ENCODE data around the gene ZNF576.
A peak's percentile ranks its signal among the peaks of the same experiment; 100 is the strongest.
"Not testable (repeated sequence)": the region's sequence is repeated elsewhere in the genome, so short reads cannot be mapped to it uniquely, and the experiment has no call there.

ZNF576 gene

DNA sequence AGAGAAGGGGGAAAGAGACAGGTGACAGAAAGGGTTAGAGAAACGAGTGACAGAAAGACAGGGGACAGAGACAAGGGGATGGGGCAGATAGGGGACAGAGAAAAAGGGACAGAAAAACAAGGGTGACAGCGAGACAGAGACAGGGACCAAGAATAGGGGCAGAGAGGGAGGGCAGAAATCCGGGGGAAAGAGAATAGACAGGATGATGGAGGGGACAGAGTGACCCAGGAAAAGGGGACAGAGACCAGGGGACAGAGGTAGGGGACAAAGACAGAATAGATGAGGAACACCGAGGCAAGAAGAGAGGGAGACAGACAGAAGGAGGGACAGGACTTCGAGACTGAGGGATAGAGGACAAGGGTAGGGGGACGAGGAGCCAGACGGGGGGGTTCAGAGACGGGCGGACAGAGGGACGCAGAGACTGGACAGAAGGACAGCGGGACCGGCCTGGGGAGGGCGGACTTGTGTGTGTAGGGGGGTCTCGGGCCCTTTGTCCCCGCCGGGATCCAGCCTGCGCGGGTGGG is 42.7 kb downstream of the ZNF576 start:
- Mint-ChIP-seq H3K36me3 (ENCODE audit: low read depth) (no peaks in the 10 kb centered on the region), H3K27ac (no peak overlapping the region), H3K27me3 (peaks cover 46% of the 10 kb centered on the region), H3K9me3 (no peaks in the 10 kb centered on the region), H3K4me1 (peaks cover 12% of the 10 kb centered on the region), H3K4me3 (peak overlapping the region; percentile 65)
- ATAC-seq = no peak
- DNase-seq = no peak

DNA sequence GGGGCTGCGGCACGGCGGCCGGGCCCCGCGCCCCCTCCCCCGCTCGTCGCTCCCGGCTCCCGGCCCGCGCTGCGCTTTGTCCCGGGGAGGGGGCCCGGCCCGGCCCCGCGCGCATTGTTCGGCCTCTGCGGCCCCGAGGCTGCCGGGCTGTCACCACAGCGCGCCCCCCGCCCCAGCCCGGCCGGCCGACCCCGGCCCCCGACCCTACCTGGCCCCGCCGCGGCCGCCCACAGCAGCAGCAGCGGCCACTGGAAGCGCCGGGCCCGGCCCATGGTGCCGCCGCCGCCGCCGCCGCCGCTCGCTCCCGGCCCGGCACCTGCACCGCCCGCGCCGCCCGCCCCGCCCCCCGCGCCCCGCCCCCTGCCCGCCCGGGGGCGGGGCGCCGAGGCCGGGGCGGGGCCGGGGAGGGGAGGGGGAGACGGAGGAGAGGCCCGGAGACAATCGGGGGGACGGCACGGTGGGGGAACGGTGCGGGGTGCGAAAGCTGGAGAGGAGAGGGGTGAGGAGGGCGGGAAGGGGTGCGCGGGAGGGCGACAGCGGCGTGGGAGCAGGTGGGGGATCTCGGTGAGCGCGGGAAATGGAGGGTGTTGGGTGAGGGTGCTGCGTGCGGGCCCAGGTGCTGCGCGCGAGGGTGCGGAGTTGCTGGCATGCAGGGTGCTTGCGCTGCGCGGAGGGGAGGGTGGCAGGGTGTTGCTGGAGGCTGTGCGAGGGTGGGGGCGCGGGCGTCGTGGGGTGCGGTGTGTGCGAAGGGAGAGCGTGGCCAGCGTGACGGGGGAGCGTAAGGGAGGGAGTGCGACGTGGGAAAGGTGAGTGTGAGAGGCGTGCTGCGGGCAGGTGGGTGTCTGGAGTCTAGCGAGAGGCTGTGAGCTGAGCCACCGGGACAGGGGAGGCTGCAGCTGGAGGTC is 43.4 kb downstream of the ZNF576 start, which contains the start of gene CADM4:
TSS of gene CADM4 (minus strand) at position 332 of the 905 bp plus-strand sequence. CDS start at position 272, 60 bp downstream.
- Mint-ChIP-seq H3K4me1 (peaks cover 12% of the 10 kb centered on the region), H3K27me3 (peaks cover 47% of the 10 kb centered on the region), H3K4me3 (peak within 1 kb of the TSS; percentile 65), H3K9me3 (no peaks in the 10 kb centered on the region), H3K27ac (no peak within 1 kb of the TSS), H3K36me3 (ENCODE audit: low read depth) (no peaks in the 10 kb centered on the region)
- DNase-seq = peak; percentile 33
- peak; percentile 48 for ATAC-seq

DNA sequence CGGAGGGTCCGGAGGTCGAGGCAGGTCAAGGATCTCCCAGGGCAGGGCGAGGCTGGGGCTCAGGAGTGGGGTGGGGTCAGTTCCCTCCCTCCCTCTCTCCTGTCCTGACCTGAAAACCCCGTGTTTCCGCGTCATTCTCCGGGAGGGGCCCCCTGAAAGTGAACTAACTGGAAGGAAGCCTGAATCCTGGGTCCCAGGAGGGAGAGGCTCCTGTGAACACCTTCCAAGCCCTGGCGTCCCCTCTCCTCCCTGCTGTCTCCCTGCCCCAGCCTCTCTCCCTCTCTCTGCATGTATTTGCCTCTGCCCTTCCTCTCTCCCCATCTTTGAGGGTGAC is 44.0 kb downstream of the ZNF576 start:
- peaks cover 42% of the 10 kb centered on the region for H3K27me3 Mint-ChIP-seq
- peak overlapping the region; percentile 53 for H3K4me3 Mint-ChIP-seq
- no peaks in the 10 kb centered on the region for H3K9me3 Mint-ChIP-seq
- H3K27ac Mint-ChIP-seq = no peak overlapping the region
- H3K4me1 Mint-ChIP-seq = peaks cover 12% of the 10 kb centered on the region
- no peaks in the 10 kb centered on the region for H3K36me3 Mint-ChIP-seq (ENCODE audit: low read depth)
- no peak for ATAC-seq
- DNase-seq = no peak

DNA sequence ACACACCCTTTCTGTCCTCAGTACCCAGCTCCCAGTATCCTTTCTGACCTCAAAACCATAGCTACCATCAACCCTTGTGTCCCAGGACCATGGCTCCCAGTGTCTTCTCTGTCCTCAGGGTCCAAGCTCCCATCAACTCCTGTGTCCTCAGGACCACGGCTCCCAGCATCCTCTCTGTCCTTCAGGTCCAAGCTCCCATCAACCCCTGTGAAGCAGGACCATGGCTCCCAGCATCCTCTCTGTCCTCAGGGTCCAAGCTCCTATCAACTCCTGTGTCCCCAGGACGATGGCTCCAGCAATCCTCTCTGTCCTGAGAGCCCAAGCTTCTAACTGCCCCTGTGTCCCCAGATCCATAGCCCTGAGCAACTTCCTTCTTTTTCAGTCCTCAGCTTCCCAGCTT is 44.9 kb downstream of the ZNF576 start:
- Mint-ChIP-seq H3K27me3 (peaks cover 41% of the 10 kb centered on the region), H3K9me3 (no peaks in the 10 kb centered on the region), H3K36me3 (ENCODE audit: low read depth) (no peaks in the 10 kb centered on the region), H3K4me3 (peak overlapping the region; percentile 28), H3K27ac (no peak overlapping the region), H3K4me1 (peaks cover 12% of the 10 kb centered on the region)
- DNase-seq (no peak), ATAC-seq (no peak)

DNA sequence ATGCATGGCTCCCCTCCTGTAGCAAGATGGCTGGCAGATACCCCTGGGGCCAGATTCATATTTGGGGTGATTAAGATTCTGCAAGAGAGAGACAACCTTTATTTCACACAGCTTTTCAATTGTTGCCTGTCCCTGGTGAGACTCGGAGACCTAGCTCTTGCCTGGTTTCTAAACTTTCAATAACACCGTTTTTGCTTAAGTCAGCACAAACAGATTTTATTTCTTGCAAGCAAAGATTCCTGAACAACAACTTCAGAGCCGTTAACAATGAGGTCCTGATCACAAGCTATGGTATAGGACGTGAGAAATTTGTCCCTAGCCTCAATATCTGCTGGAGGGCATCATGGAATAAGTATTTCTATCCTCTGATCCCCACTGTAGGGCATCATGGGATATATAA is 46.1 kb downstream of the ZNF576 start:
- H3K27me3 Mint-ChIP-seq = peaks cover 35% of the 10 kb centered on the region
- no peak overlapping the region for H3K4me3 Mint-ChIP-seq
- no peaks in the 10 kb centered on the region for H3K9me3 Mint-ChIP-seq
- H3K27ac Mint-ChIP-seq = no peak overlapping the region
- DNase-seq (no peak), ATAC-seq (no peak)
- no peaks in the 10 kb centered on the region for H3K36me3 Mint-ChIP-seq (ENCODE audit: low read depth)
- H3K4me1 Mint-ChIP-seq = peaks cover 12% of the 10 kb centered on the region

DNA sequence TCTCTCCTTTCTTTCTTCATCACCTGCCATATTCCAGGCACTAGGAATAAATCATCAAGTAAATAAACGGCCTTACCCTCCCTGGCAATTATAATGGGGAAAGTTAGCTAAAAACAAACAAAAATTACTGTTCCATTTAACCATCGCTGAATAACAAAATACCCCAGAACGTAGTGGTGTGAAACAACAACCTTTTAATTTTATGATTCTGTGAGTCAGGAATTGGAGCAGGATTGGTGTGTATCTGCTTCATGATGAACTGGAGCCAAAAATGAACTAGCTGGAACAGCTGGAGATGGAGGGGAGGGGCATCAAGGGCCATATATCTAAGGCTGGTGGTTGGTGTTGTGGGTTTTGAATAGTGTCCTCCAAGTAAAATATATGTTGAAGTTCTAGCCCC is 46.9 kb downstream of the ZNF576 start:
- H3K27ac Mint-ChIP-seq = no peak overlapping the region
- ATAC-seq = no peak
- peaks cover 29% of the 10 kb centered on the region for H3K27me3 Mint-ChIP-seq
- no peaks in the 10 kb centered on the region for H3K9me3 Mint-ChIP-seq
- H3K4me3 Mint-ChIP-seq = no peak overlapping the region
- peaks cover 2% of the 10 kb centered on the region for H3K36me3 Mint-ChIP-seq (ENCODE audit: low read depth)
- peaks cover 12% of the 10 kb centered on the region for H3K4me1 Mint-ChIP-seq
- no peak for DNase-seq

DNA sequence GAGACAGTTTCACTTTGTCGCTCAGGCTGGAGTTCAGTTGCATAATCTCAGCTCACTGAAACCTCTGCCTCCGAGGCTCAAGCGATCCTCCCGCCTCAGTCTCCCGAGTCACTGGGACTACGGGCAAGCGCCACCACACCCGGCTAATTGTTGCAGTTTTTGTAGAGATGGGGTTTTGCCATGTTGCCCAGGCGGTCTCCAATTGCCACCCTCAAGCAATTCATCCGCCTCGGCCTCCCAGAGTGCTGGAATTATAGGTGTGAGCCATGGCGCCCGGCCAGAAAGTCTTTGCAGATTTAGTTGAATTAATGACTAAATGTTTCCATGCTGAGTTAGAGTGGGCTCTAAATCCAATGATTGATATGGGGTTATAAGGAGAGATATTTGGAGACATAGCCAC is 47.8 kb downstream of the ZNF576 start:
- H3K36me3 Mint-ChIP-seq (ENCODE audit: low read depth) = peaks cover 2% of the 10 kb centered on the region
- no peak overlapping the region for H3K27ac Mint-ChIP-seq
- peaks cover 8% of the 10 kb centered on the region for H3K4me1 Mint-ChIP-seq

DNA sequence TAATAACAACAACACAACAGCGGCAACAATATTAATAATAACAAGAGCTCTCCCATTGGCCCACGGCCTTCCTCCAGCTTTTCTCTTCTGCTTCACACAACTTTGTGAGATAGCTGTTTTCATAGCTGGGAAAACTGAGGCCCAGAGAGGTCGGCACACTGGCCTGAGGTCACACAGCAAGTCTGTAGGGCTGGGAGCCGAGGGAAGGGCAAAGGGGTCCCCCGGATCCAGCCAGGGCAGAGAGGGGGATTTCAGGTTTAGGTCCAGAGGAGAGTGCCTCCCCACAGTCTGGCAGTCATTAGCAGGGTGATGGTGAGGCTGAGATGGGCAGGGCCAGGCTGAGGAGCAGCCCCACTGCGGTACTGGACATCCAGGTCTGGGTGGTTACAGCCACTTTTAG is 52.2 kb downstream of the ZNF576 start:
- DNase-seq (no peak), ATAC-seq (no peak)
- peaks cover 9% of the 10 kb centered on the region for H3K36me3 Mint-ChIP-seq (ENCODE audit: low read depth)
- no peaks in the 10 kb centered on the region for H3K9me3 Mint-ChIP-seq
- H3K27ac Mint-ChIP-seq = no peak overlapping the region
- no peaks in the 10 kb centered on the region for H3K4me1 Mint-ChIP-seq
- H3K27me3 Mint-ChIP-seq = peaks cover 2% of the 10 kb centered on the region
- H3K4me3 Mint-ChIP-seq = no peak overlapping the region

More for the DNA sequence above, 47.8 kb downstream of the ZNF576 start:
- no peaks in the 10 kb centered on the region for H3K9me3 Mint-ChIP-seq
- ATAC-seq = no peak
- no peak for DNase-seq
- no peak overlapping the region for H3K4me3 Mint-ChIP-seq
- H3K27me3 Mint-ChIP-seq = peaks cover 21% of the 10 kb centered on the region

DNA sequence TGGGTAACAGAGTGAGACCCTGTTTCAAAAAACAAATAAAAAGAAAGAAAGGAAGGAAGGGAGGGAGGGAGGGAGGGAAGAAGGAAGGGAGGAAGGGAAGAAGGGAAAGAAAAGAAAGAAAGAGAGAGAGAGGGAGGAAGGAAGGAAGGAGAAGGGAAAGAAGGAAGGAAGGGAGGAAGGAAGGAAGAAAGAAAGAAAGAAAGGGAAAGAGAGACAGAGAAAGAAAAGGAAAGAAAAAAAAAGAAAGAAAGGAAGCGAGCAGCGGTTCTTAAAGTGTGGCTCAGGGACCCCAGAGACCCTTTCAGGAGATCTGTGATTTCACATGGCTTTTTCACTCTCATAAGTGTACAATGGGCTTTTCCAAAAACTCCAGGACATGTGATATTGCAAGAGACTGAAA is 53.1 kb downstream of the ZNF576 start:
- H3K4me3 Mint-ChIP-seq = no peak overlapping the region
- H3K9me3 Mint-ChIP-seq = no peaks in the 10 kb centered on the region
- no peaks in the 10 kb centered on the region for H3K4me1 Mint-ChIP-seq
- H3K36me3 Mint-ChIP-seq (ENCODE audit: low read depth) = peaks cover 10% of the 10 kb centered on the region
- ATAC-seq = no peak
- DNase-seq = no peak
- no peaks in the 10 kb centered on the region for H3K27me3 Mint-ChIP-seq
- no peak overlapping the region for H3K27ac Mint-ChIP-seq

DNA sequence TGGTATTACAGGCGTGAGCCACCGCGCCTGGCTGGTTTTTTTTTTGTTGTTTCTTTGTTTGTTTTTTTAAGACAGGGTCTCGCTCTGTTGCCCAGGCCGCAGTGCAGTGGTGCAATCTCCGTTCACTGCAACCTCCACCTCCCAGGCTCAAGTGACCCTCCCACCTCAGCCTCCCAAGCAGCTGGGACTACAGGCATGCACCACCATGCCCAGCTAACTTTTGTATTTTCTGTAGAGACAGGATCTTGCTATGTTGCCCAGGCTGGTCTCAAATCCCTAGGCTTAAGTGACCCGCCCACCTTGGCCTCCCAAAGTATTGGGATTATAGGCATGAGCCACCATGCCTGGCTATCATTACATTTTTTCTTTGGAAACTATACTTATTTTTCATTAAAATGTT is 53.9 kb downstream of the ZNF576 start:
- H3K4me1 Mint-ChIP-seq, H3K27ac Mint-ChIP-seq, H3K9me3 Mint-ChIP-seq, ATAC-seq, H3K4me3 Mint-ChIP-seq, H3K27me3 Mint-ChIP-seq, DNase-seq: not testable (repeated sequence)
- peaks cover 15% of the 10 kb centered on the region for H3K36me3 Mint-ChIP-seq (ENCODE audit: low read depth)
